Iris pigment epithelial cell (primary cell): Measurements from ENCODE around the gene VMAC.

Experiments used
- DNase-seq: peaks from one replicate; pipeline ENCODE4 v3.0.0-alpha.2; 2011; ENCODE audit warnings: low read depth

The VMAC gene

DNA sequence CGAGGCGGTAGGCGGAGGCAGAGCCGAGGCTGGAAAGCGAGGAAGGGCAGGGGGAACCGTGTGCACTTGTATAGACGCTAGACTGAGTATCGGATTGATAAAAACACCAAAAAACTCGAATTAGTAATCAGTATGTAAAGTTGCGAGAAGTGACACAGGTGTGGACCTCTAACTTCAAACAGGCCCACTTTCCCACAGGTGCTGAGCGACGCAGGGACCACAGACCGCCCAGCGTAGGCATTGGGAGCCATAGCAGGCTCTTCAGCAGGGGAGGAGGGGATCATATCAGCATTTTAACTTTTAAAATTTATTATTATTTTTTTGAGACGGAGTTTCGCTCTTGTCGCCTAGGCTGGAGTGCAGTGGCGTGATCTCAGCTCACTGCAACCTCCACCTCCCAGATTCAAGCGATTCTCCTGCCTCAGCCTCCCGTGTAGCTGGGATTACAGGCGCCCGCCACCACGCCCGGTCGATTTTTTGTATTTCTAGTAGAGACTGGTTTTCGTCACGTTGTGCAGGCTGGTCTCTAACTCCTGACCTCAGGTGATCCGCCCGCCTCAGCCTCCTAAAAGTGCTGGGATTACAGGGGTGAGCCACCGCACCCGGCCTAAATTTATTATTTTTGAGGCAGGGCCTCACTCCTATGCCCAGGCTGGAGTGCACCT is 574 bp downstream of the VMAC start:
- no peak for DNase-seq

DNA sequence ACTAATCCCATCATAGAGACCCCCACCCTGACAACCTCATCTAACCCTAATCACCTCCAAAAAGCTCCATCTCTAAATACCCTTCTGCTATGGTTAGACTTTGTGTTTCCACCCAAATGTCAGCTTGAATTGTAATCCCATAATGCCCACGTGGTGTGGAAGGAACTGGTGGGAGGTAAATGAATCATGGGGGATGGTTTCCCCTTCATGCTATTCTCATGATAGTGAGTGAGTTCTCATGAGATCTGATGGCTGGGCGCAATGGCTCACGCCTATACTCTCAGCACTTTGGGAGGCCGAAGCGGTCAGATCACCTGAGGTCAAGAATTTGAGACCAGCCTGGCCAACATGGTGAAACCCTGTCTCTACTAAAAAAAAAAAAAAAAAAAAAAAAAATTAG is 2.6 kb downstream of the VMAC start:
- no peak for DNase-seq

DNA sequence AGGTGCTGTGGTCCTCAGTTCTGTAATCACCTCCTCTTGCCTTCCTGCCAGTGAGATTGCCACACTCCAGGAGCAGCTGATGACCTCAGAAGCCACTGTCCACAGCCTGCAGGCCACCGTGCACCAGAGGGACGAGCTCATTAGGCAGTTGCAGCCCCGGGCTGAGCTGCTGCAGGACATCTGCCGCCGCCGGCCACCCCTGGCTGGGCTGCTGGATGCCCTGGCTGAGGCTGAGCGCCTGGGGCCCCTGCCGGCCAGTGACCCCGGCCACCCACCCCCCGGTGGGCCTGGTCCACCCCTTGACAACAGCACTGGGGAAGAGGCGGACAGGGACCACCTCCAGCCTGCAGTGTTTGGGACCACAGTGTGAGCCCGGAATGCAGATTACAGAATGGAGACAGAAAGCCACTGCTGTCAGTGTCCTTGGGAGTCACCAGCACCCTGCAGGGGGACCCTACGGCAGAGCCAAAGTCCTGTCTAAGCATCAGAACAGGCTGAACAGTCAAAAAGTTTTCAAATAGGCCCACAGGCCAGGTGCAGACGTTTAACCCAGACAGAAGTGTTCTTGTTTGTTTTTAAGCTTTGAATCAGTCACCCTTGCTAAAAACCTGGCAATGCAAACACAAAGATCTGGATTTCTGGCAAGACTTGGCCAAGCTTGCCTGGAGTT is 4.2 kb downstream of the VMAC start:
- DNase-seq = no peak

DNA sequence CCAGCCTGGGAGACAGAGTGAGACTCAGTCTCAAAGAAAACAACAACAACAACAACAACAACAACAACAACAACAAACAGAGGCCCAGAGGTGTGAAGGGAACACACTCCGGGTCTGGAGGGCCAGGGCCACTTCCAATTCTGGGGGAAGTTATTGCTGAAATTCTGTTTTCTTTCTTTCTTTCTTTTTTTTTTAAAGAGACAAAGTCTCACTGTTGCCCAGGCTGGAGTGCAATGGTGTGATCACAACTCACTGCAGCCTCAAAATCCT is 5.9 kb downstream of the VMAC start:
- no peak for DNase-seq

DNA sequence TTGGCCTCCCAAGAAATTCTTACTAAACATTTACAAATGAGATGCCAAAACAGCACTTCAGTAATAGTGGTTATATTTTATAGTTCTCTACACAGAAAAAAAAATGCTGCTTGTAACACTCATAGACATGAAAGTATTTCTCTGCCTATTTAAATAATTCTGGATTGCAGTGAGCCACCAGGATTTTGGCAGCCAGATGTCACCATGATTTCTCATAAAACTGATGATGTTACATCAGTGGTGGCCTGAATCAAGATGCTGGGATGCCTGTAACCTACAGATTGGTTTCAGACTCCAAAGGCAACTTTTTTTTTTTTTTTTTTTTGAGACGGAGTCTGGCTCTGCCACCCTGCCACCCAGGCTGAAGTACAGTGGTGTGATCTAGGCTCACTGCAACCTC is 6.7 kb downstream of the VMAC start:
- no peak for DNase-seq

DNA sequence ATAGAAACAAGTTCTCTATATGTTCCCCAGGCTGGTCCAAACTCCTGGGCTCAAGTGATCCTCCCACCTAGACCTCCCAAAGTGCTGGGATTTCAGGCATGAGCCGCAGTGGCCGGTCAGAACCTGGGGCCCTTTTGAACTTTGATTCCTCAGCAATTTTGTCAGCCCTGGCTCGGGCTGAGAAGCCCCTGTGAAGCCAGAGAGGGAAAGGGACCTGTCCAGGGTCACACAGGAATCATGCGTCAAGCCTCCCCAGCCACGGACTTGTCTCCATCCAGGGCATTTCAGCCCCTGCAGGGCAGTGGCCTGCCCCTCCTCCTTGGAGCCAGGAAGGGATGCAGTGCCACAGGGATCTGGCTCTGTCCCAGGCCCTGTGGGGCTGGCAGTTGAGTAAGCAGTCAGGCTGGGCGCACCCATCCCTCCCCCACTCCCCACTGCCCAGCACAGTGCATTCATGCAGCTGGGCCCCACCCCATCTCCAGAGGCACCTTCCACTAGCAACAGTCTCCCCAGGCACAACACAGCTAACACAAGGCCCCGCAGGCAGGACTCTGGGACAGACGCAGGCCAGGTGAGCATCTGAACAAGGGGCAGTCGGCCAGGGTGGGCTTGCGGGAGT is 9.2 kb downstream of the VMAC start, which contains the start of gene CAPS:
TSS of gene CAPS (plus strand) at position 516 of the 619 bp plus-strand sequence. CDS start 153 bp downstream, outside the sequence.
- DNase-seq = peak; percentile 37

DNA sequence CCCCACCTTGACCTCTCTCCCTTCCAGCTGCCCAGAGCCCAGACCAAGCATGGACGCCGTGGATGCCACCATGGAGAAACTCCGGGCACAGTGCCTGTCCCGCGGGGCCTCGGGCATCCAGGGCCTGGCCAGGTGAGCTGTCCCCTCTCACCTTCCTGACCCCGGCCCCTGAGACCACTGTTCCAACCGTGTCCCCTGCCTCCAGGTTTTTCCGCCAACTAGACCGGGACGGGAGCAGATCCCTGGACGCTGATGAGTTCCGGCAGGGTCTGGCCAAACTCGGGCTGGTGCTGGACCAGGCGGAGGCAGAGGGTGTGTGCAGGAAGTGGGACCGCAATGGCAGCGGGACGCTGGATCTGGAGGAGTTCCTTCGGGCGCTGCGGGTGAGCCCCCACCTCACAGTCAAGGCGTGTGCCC is 9.7 kb downstream of the VMAC start:
- DNase-seq = no peak

DNA sequence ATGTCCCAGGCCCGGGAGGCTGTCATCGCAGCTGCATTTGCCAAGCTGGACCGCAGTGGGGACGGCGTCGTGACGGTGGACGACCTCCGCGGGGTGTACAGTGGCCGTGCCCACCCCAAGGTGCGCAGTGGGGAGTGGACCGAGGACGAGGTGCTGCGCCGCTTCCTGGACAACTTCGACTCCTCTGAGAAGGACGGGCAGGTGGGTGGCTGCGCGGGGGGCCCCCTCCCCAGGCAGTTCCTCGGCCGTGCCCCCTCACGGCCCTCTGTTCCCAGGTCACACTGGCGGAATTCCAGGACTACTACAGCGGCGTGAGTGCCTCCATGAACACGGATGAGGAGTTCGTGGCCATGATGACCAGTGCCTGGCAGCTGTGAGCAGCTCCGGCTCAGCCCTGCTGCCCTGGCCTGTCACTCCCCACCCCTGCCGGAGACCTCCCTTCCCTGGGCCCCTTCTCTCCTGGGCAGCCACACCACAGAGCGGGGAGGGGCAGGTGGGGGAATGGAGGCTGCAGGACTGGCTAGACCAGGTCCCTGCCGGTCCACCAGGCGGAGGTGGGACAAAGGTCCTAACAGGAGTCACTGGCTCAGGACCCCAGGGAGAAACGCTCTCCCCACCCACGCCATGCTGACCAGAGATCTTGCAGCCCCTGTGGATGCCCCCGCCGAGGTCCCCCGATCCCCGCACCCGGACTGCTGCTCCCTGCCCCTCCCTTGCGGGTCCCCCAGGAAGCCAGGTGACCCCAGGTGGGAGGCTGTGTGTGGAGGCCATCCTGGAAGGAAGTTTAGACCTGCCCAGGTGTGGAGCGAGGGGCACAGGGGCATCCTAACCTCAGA is 10.5 kb downstream of the VMAC start:
- no peak for DNase-seq

DNA sequence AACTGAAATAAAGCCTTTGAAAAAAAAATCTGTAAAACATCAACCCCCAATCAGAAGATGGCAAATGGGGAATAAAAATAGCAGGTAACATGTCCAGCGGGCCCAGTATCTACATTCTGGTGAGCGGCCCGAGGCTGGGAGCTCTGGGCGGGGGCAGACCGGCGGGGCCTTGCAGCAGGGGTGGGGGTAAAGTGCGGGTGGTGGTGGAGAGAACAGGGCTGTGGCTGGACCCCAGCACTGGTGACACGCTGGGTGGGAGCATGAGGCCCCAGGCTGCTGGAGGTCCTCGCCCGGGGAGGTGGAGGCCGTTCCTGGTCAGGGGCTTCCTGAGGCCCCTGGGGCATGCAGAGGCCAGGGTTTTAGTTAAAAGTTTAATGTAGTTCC is 11.1 kb downstream of the VMAC start:
- DNase-seq = no peak

DNA sequence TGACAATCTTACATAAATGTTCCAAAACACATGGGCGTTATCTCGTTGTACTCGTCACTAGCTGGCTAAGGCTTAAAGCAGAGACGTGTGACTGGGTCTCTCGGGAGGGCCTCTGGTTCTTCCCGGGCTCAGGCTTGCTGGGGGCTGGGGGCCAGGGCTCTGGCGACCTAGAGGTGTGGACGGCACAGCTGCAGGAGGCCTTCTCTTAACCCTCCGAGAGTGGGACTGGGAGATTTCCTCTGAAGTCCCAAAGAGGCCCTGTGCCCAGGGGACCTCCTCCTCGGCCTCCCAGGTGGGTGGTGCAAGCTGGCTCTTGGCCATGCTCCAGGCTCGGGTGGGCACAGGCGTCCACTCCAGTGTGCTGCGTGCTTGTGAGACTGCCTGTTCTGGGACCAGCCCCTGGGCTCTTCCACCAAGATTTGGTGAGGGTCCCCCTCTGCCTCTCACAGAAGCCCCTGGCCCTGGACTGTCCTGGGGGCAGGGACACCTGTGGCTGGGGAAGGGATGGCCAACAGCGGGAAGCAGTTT is 11.6 kb downstream of the VMAC start:
- no peak for DNase-seq

DNA sequence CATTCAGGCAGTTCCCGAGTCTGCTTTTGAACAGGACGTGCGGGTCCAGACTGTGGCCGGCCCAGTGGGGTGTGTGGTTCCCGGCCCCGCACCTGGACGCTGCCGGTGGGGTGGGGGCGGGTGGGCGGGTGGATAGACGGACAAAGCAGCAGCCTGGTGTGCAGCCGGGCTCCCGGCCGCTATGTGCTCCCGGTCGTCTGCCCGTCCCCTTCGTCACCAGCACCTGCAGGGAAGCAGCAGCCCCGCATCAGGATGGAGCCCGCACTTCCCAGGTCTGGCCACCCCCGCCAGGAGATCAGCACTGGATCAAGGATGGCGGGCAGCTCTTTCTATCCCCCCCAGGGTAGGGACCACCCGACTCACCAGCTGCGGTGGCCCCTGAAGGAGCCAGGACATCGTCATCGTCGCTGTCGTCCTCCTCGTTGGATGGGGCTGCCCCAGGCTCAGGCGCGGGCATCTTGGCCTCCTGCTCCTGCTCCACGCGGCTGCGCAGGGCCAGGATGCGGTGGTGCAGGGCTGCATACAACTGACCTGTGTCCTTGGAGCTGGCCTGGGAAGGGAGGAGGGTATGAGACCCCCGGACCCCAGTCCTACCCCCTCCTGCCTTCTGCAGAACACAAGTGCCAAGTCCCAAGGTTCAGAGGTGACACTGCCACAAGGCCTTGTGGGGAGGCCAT is 12.9 kb downstream of the VMAC start:
- no peak for DNase-seq

DNA sequence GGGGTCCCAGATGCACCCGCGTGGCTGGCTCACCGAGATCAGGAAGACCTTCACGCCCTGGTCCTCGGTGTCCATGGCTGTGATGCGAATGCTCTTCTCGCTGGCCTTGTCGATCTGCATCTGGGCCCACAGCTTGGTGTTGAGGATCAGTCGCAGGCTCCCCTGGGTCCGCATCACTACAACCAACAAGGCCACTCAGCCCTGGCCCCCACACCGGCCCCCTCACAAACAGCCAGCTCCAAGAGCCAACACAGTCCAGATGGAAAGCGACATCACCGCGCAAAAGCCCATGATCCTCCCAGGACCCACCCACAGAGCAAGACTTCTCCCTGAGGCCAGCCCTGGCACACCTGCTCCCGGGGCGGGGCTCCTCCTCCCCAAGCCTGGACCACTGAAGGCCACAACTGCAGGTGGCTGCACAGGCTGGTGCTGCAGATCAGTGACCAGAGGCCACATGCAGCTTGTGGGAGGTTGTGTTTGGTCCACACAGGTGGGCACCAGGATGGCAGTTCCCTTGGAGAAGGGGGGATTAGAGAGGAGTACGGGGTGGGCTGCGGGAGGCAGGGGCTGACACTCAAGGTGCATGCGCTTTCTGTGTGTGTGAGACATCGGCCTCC is 13.9 kb downstream of the VMAC start:
- DNase-seq = no peak

DNA sequence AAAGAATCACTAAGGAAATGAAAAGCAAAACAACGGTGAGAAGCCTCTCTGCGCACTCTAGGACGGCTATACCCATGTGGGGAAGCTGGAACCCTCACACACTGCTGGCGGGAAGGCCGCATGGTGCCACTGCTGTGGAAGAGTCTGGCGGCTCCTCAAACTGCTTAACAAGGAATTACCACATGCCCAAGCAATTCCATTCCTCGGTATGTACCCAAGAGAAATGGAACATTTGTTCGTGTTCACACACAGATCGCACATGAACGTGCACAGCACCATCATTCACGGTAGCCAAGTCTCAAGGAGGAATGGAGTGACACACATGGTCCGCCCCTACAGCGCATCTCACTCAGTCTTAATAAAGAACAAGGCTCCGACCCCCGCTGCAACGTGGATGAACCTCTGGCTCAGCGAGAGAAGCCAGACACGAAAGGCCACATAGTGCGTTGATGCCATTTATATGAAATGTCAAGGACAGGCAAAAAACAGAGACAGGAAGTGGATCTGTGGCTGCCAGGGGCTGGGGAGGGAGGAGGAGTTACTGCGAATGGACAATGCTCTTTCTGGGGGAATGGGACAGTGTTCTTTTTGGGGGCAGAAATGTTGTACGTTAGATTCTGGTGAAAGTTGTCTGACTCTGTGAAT is 17.0 kb downstream of the VMAC start:
- DNase-seq = no peak

DNA sequence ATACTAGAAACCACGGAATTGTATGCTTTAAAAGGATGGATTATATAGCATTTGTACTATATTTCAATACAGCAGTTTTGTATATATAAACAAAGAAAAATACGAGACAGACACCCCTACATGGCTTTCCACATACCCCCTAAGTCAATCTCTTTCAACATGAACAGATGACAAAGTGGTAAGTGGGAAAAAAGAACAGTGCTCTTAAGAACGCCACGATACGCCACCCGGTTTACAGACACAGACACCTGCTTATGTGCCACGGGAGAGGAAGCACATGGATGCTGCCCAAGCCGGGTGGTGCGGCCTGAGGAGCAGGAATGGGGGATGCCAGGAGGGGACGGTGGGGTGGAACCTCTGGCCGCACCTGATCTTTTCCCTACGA is 17.5 kb downstream of the VMAC start:
- no peak for DNase-seq

DNA sequence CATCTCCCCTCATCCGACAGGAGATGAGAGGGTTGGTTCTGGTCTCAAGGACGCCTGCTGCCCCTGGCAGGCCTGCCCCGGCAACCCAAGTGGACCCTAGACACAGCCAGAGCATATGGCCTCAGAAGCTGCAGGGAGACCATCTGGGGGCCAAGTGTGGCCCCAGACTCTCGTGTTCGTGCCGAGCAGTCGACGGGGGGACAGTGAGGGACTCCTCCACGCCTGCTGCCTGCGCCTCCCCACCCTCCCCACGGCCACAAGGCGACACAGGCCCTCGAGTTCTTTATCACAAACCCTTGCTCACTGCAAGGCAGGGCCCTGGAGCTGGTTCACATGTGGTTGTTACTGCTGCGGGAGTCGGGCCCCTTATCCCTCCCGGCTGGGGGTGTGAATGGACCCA is 18.7 kb downstream of the VMAC start:
- DNase-seq = no peak

DNA sequence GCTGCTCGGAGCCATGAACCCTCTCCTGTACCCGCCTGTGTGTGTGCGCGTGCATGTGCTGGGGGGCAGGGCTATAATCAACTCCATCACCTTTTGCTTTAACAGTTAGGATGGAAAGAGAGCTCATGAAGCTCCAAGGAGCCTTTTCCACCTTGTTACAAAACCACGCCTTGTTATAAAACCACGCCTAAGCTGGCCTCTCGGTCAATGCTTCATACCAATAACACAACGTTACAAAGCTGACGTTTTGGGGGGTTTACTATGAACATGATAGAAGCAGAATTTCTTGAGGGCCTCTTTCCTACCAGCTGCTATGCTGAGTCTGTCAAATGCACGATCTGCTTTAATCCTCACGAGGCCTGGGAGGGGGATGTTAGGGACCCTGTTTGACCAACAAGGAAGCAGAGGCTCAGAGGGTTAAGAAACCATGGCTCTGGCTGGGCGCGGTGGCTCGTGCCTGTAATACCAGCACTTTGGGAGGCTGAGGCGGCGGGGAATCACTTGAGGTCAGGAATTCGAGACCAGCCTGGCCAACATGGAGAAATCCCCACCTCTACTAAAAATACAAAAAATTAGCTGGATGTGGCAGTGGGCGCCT is 21.3 kb downstream of the VMAC start:
- DNase-seq = no peak

DNA sequence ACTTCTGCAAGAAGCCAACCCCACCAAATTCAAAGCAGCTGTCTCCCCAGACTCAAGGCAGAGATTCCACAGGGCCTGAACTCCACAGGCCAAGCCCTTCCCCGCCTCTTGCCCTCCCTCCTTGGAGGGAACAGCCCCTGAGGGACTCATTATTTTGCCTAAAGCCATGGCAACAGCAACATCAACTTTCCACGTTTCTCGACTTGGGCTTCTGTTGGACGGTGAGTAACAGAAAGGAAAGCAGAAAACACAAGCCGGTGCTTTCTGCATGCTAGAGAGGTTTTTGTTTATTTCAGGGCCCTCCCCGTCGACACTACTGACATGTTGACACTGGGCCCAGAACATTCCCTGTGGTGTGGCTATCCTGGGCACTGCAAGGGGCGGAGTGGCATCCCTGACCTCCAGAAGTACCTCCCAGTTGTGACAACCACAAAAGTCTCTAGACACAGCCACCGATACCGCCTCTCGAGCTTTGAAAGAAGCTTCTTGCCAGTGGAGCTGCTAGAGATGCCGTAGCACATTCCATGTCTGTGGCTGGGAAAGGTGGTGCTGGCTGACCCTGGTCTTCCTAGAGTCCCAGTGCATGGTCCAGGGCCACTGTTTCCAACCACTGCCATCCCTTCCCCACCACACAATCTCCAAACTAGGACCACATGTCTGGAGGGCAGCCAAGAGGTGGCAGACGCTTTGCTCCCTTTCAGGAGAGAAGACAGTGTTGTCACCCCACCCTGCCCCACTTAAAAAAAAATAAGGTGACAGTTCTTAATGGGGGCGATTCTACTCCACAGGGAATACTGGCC is 22.2 kb downstream of the VMAC start:
- peak; percentile 42 for DNase-seq

DNA sequence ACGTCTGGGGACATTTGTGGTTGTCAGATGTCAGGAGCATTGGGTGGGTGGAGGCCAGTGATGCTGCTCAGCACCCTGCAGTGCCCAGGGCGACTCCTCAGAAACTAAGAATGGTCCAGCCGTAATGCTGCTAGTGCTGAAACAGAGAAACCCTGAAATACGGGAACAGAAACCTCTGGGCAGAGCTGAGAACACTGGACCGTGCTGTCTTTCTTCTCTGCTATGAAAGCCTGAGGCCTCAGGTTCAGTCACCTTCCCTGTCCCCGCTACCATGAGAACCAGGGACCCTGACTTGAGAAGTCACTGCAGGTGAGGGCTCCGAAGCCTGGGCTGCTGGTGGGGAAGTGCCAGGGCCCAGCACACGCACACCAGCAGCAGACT is 22.8 kb downstream of the VMAC start:
- no peak for DNase-seq

DNA sequence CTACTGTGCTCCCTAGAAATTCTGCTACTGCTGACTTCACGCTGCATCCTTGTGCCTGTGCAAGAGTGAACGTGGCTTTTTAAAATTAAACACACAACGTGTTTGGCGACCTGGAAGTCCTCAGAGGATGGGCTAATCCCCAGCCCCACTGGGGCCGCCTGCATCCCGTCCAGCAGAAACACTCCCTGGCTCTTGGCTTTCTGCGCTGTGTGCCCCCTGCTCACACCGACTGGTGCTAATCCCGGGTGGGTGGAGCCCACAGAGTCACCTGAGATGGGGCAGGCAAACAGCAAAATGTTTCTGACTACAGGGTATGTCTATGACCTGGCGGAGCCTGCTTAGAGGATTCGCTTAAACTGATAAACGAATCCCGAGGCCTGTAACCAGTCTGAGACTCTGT is 24.5 kb downstream of the VMAC start:
- no peak for DNase-seq

DNA sequence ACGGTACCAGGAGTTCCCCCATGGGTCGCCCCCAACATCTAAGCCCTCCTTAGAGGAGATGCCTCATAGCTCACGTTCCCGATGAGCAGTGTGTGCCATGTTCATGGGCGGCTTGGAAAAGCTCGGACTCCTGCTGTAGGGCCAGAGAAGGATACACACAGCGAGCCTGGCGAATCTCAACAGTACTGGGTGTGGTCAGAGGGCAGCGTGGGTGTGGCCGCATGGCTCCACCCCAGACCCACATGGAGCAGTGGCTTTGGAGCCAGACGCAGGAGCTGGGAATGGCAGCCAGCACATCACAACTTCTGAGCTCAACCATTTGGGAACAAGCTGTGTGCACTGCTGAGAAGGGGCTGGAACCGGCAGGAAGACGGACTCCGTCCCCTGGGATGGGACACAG is 25.0 kb downstream of the VMAC start:
- no peak for DNase-seq
